IMR-90 (cell line): ENCODE results near the gene NXPH1.

Experiments used
- BHLHE40 ChIP-seq: fragments of 150-350 bp; IDR thresholded peaks from 2 replicates; pipeline ENCODE4 v1.6.1; 2016; ENCODE audit warnings: mild to moderate bottlenecking, low read depth, low read length
- CEBPB ChIP-seq: IDR thresholded peaks from 2 replicates; pipeline ENCODE4 v1.6.1; 2012; ENCODE audit warnings: low read depth, low read length, improper control_type of control experiment
- CTCF ChIP-seq: conservative IDR thresholded peaks from 2 replicates; pipeline ENCODE4 v1.5.1; 2012; ENCODE audit warnings: mild to moderate bottlenecking, low read depth, low read length, improper control_type of control experiment
- MXI1 ChIP-seq: IDR thresholded peaks from 2 replicates; pipeline ENCODE4 v1.6.1; 2012; ENCODE audit warnings: low read depth, mild to moderate bottlenecking, low read length, moderate library complexity, borderline replicate concordance
- POLR2A ChIP-seq: IDR thresholded peaks from 2 replicates; pipeline ENCODE4 v1.6.1; 2012; ENCODE audit warnings: mild to moderate bottlenecking, low read depth, low read length
- RAD21 ChIP-seq: IDR thresholded peaks from 2 replicates; pipeline ENCODE4 v1.6.1; 2012; ENCODE audit warnings: low read length, improper control_type of control experiment
- RFX5 ChIP-seq: IDR thresholded peaks from 2 replicates; pipeline ENCODE4 v1.8.0; 2012; ENCODE audit warnings: low read depth, mild to moderate bottlenecking, low read length, moderate library complexity
- SMC3 ChIP-seq: fragments of 150-350 bp; IDR thresholded peaks from 2 replicates; pipeline ENCODE4 v1.6.1; 2016; ENCODE audit warnings: low read depth, mild to moderate bottlenecking, antibody characterized with exemption, low read length, moderate library complexity

- no peak for TF ChIP-seq CTCF
- TF ChIP-seq POLR2A, result no peak
- TF ChIP-seq RFX5, result no peak
- no peak for TF ChIP-seq CEBPB
- no peak for TF ChIP-seq MXI1
- TF ChIP-seq BHLHE40, result no peak
- TF ChIP-seq RAD21, result no peak
- no peak for TF ChIP-seq SMC3
Observed at GRCh38 chr7:8594115-8594514, 160.7 kb downstream of the NXPH1 start.
